Measurements from ENCODE around the gene PPP1R37. TPM values are rescaled to one million over a fixed set of nuclear protein-coding genes. Genes with fewer than 3 reads are reported as not detected.
A peak's percentile ranks its signal among the peaks of the same experiment; 100 is the strongest.

The PPP1R37 gene
- total RNA-seq, 1 experiment from 2014 or later = 20.4 TPM

DNA sequence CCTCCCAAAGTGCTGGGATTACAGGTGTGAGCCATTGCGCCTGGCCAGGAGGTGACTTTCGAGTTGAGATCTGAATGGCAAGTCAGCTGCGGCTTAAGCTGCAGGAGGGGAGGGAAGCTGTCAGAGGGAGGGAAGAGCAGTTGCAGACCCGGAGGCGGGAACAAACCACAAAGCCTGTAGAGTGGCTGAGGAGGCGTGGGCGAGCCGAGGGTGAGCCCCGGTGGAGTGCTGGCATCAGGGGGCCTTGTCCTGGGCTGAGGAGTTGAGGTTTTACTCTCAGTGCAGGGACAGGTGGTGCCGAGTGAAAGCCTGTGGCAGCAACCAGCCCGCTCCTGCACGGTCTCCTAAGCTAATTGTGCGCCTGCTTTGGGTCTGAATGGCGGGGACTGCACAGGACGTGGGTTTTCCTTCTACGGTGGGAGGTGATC lies 24.2 kb downstream of the PPP1R37 start:
- no peaks in the 10 kb centered on the region for H3K9me3 ChIP-seq (ENCODE audit: control insufficient read depth, insufficient read depth, low read depth, low read length)
- H3K4me3 ChIP-seq (ENCODE audit: low read depth in 2 of 2, low read length in 2 of 2) = no peak overlapping the region
- peaks cover 4% of the 10 kb centered on the region; the same call in 1 of the 2 replicates for H3K4me1 ChIP-seq (ENCODE audit: control insufficient read depth, insufficient read depth, low read length)
- ChIA-PET CTCF (no interaction called here), POLR2A (no interaction called here)
- TF ChIP-seq TCF7L2 (IDR thresholded peaks at IDR 0.05; ENCODE audit: low read depth, low read length) (no peak), SIN3A (IDR thresholded peaks at IDR 0.05; ENCODE audit: borderline replicate concordance, insufficient read depth, low read depth, low read length) (no peak), POLR2AphosphoS5 (IDR thresholded peaks at IDR 0.05; ENCODE audit: low read depth, low read length) (no peak)
- TF ChIP-seq, protein P1, sequence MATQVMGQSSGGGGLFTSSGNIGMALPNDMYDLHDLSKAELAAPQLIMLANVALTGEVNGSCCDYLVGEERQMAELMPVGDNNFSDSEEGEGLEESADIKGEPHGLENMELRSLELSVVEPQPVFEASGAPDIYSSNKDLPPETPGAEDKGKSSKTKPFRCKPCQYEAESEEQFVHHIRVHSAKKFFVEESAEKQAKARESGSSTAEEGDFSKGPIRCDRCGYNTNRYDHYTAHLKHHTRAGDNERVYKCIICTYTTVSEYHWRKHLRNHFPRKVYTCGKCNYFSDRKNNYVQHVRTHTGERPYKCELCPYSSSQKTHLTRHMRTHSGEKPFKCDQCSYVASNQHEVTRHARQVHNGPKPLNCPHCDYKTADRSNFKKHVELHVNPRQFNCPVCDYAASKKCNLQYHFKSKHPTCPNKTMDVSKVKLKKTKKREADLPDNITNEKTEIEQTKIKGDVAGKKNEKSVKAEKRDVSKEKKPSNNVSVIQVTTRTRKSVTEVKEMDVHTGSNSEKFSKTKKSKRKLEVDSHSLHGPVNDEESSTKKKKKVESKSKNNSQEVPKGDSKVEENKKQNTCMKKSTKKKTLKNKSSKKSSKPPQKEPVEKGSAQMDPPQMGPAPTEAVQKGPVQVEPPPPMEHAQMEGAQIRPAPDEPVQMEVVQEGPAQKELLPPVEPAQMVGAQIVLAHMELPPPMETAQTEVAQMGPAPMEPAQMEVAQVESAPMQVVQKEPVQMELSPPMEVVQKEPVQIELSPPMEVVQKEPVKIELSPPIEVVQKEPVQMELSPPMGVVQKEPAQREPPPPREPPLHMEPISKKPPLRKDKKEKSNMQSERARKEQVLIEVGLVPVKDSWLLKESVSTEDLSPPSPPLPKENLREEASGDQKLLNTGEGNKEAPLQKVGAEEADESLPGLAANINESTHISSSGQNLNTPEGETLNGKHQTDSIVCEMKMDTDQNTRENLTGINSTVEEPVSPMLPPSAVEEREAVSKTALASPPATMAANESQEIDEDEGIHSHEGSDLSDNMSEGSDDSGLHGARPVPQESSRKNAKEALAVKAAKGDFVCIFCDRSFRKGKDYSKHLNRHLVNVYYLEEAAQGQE (IDR thresholded peaks at IDR 0.05; ENCODE audit: insufficient read depth in 1 of 2, low read depth in 2 of 2, low read length in 1 of 2) = no peak
- TF ChIP-seq, protein P2, sequence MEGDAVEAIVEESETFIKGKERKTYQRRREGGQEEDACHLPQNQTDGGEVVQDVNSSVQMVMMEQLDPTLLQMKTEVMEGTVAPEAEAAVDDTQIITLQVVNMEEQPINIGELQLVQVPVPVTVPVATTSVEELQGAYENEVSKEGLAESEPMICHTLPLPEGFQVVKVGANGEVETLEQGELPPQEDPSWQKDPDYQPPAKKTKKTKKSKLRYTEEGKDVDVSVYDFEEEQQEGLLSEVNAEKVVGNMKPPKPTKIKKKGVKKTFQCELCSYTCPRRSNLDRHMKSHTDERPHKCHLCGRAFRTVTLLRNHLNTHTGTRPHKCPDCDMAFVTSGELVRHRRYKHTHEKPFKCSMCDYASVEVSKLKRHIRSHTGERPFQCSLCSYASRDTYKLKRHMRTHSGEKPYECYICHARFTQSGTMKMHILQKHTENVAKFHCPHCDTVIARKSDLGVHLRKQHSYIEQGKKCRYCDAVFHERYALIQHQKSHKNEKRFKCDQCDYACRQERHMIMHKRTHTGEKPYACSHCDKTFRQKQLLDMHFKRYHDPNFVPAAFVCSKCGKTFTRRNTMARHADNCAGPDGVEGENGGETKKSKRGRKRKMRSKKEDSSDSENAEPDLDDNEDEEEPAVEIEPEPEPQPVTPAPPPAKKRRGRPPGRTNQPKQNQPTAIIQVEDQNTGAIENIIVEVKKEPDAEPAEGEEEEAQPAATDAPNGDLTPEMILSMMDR (IDR thresholded peaks at IDR 0.05) = no peak
- in situ Hi-C loops (cut with HindIII; ENCODE audit: low pct_unique_long_range_greater_than_20kb, low sequenced_read_pairs) (no loop called here), intact Hi-C loops (cut with micrococcal nuclease; ENCODE audit: unreplicated experiment) (no loop called here)
- ATAC-seq (no peak), DNase-seq (ENCODE audit: low read depth, low spot score) (no peak)
- no peak overlapping the region for H3K27ac ChIP-seq (ENCODE audit: low read length)
- H3K36me3 ChIP-seq (ENCODE audit: control insufficient read depth, insufficient read depth, low read length) = no peaks in the 10 kb centered on the region
- no TSS peak for BruUV-seq (replicated peaks)
- no peaks in the 10 kb centered on the region for H3K27me3 ChIP-seq (ENCODE audit: control insufficient read depth, insufficient read depth, low read length)

DNA sequence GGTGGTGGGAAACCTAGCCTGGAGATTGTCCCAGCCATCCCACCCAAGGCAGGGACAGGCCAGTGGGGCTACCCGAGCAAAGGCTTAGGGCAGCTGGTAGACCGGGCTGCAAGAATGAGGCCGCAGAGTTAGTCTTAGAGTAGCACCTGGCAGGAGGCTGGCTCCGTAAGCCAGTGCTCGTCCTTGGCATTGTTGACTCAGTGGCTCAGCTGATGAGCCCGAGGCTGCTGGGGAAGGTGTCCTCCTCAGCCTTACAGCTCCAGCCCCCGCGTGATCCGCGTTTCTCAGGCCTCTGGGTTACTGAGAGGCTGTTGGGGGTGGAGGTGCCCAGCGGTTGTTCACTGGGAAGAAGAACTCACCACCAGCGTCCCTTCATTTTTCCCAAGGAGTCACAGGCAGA lies 24.7 kb downstream of the PPP1R37 start:
- ChIA-PET POLR2A (no interaction called here), CTCF (no interaction called here)
- Histone ChIP-seq H3K27ac (ENCODE audit: low read length) (no peak overlapping the region), H3K4me1 (ENCODE audit: control insufficient read depth, insufficient read depth, low read length) (peaks cover 4% of the 10 kb centered on the region; the same call in 1 of the 2 replicates), H3K36me3 (ENCODE audit: control insufficient read depth, insufficient read depth, low read length) (no peaks in the 10 kb centered on the region), H3K4me3 (ENCODE audit: low read depth in 2 of 2, low read length in 2 of 2) (no peak overlapping the region), H3K27me3 (ENCODE audit: control insufficient read depth, insufficient read depth, low read length) (no peaks in the 10 kb centered on the region), H3K9me3 (ENCODE audit: control insufficient read depth, insufficient read depth, low read depth, low read length) (no peaks in the 10 kb centered on the region)
- no peak for DNase-seq (ENCODE audit: low read depth, low spot score)
- ATAC-seq = peak; percentile 43
- in situ Hi-C loops (cut with HindIII; ENCODE audit: low pct_unique_long_range_greater_than_20kb, low sequenced_read_pairs) (no loop called here), intact Hi-C loops (cut with micrococcal nuclease; ENCODE audit: unreplicated experiment) (no loop called here)
- TF ChIP-seq, protein P1 (IDR thresholded peaks at IDR 0.05; ENCODE audit: insufficient read depth in 1 of 2, low read depth in 2 of 2, low read length in 1 of 2) = no peak
- TF ChIP-seq TCF7L2 (IDR thresholded peaks at IDR 0.05; ENCODE audit: low read depth, low read length) (no peak), POLR2AphosphoS5 (IDR thresholded peaks at IDR 0.05; ENCODE audit: low read depth, low read length) (no peak), SIN3A (IDR thresholded peaks at IDR 0.05; ENCODE audit: borderline replicate concordance, insufficient read depth, low read depth, low read length) (no peak)
- TF ChIP-seq, protein P2 (IDR thresholded peaks at IDR 0.05) = no peak
- BruUV-seq (replicated peaks) = no TSS peak
